ENCODE measurements around the gene EHMT2. TPM values are rescaled to one million over a fixed set of nuclear protein-coding genes. Genes with fewer than 3 reads are reported as not detected.

EHMT2 gene
- total and polyA plus RNA-seq, 2 of the 13 experiments (the other 11 are each of a cell fraction or from before 2014, with no cell fraction given) = 55.2 to 69.2 TPM

- TF ChIP-seq, protein P1, sequence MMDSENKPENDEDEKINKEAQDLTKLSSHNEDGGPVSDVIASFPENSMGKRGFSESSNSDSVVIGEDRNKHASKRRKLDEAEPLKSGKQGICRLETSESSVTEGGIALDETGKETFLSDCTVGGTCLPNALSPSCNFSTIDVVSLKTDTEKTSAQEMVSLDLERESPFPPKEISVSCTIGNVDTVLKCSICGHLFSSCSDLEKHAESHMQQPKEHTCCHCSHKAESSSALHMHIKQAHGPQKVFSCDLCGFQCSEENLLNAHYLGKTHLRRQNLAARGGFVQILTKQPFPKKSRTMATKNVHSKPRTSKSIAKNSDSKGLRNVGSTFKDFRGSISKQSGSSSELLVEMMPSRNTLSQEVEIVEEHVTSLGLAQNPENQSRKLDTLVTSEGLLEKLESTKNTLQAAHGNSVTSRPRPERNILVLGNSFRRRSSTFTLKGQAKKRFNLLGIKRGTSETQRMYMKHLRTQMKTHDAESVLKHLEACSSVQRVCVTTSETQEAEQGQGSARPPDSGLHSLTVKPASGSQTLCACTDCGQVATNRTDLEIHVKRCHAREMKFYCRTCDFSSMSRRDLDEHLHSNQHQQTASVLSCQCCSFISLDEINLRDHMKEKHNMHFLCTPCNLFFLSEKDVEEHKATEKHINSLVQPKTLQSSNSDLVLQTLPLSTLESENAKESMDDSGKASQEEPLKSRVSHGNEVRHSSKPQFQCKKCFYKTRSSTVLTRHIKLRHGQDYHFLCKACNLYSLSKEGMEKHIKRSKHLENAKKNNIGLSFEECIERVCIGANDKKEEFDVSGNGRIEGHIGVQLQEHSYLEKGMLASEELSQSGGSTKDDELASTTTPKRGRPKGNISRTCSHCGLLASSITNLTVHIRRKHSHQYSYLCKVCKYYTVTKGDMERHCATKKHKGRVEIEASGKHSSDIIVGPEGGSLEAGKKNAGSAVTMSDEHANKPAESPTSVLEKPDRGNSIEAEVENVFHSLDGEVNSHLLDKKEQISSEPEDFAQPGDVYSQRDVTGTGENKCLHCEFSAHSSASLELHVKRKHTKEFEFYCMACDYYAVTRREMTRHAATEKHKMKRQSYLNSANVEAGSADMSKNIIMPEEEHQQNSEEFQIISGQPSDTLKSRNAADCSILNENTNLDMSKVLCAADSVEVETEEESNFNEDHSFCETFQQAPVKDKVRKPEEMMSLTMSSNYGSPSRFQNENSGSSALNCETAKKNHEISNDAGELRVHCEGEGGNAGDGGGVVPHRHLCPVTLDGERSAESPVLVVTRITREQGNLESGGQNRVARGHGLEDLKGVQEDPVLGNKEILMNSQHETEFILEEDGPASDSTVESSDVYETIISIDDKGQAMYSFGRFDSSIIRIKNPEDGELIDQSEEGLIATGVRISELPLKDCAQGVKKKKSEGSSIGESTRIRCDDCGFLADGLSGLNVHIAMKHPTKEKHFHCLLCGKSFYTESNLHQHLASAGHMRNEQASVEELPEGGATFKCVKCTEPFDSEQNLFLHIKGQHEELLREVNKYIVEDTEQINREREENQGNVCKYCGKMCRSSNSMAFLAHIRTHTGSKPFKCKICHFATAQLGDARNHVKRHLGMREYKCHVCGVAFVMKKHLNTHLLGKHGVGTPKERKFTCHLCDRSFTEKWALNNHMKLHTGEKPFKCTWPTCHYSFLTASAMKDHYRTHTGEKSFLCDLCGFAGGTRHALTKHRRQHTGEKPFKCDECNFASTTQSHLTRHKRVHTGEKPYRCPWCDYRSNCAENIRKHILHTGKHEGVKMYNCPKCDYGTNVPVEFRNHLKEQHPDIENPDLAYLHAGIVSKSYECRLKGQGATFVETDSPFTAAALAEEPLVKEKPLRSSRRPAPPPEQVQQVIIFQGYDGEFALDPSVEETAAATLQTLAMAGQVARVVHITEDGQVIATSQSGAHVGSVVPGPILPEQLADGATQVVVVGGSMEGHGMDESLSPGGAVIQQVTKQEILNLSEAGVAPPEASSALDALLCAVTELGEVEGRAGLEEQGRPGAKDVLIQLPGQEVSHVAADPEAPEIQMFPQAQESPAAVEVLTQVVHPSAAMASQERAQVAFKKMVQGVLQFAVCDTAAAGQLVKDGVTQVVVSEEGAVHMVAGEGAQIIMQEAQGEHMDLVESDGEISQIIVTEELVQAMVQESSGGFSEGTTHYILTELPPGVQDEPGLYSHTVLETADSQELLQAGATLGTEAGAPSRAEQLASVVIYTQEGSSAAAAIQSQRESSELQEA (CRISPR knock-in tag; IDR thresholded peaks at IDR 0.05; ENCODE audit: not compliant biosample characterization) = no peak
- TF ChIP-seq, protein P2, sequence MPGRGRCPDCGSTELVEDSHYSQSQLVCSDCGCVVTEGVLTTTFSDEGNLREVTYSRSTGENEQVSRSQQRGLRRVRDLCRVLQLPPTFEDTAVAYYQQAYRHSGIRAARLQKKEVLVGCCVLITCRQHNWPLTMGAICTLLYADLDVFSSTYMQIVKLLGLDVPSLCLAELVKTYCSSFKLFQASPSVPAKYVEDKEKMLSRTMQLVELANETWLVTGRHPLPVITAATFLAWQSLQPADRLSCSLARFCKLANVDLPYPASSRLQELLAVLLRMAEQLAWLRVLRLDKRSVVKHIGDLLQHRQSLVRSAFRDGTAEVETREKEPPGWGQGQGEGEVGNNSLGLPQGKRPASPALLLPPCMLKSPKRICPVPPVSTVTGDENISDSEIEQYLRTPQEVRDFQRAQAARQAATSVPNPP (CRISPR knock-in tag; IDR thresholded peaks at IDR 0.05) = 0 out of 2 replicates have a peak, but pooled peaks have one; percentile 41
- no peak for TF ChIP-seq NPAS2 (CRISPR knock-in tag; IDR thresholded peaks at IDR 0.05; ENCODE audit: borderline replicate concordance)
- TF ChIP-seq SMC3 (IDR thresholded peaks at IDR 0.05; ENCODE audit: low read length) = no peak; the same call in 1 of the 2 replicates
- TF ChIP-seq ZNF562 (CRISPR knock-in tag; IDR thresholded peaks at IDR 0.05; ENCODE audit: borderline replicate concordance) = no peak
- peak; percentile 58 for TF ChIP-seq RBFOX2 (IDR thresholded peaks at IDR 0.05; ENCODE audit: low read depth, low read length)
- peak; percentile 61; the same call in 1 of the 2 replicates for TF ChIP-seq MYPOP (CRISPR knock-in tag; IDR thresholded peaks at IDR 0.05)
- peak; percentile 61 for TF ChIP-seq ZSCAN5A (CRISPR knock-in tag; IDR thresholded peaks at IDR 0.05; ENCODE audit: borderline replicate concordance)
- TF ChIP-seq CBFB (CRISPR knock-in tag; IDR thresholded peaks at IDR 0.05) = peak; percentile 100
- TF ChIP-seq, protein P3, sequence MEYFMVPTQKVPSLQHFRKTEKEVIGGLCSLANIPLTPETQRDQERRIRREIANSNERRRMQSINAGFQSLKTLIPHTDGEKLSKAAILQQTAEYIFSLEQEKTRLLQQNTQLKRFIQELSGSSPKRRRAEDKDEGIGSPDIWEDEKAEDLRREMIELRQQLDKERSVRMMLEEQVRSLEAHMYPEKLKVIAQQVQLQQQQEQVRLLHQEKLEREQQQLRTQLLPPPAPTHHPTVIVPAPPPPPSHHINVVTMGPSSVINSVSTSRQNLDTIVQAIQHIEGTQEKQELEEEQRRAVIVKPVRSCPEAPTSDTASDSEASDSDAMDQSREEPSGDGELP (IDR thresholded peaks at IDR 0.05; ENCODE audit: borderline replicate concordance, low read depth) = peak; percentile 67; the same call in 1 of the 2 replicates
- TF ChIP-seq ZNF124 (CRISPR knock-in tag; IDR thresholded peaks at IDR 0.05) = peak; percentile 82
- TF ChIP-seq ARNTL (CRISPR knock-in tag; IDR thresholded peaks at IDR 0.05) = no peak
- TF ChIP-seq NFKB2 (CRISPR knock-in tag; IDR thresholded peaks at IDR 0.05; ENCODE audit: borderline replicate concordance) = peak; percentile 57; the same call in 1 of the 2 replicates
- TF ChIP-seq HDAC2 (CRISPR knock-in tag; IDR thresholded peaks at IDR 0.05) = peak; percentile 95
- no peak for TF ChIP-seq ZNF510 (CRISPR knock-in tag; IDR thresholded peaks at IDR 0.05; ENCODE audit: low read depth)
These were observed 32.0 kb downstream of the EHMT2 start (continued) for GRCh38 chr6:31865205-31866118.

All from HepG2 (cell line).